Measurements from ENCODE around the gene DOK6.

Gene DOK6

GRCh38 chr18:69664399-69664798 is 263.7 kb downstream of the DOK6 start:
- no peak overlapping the region for H3K14ac ChIP-seq (ENCODE audit: low read length)
- DNase-seq, result no peak
- WGBS (ENCODE audit: extremely low coverage, insufficient coverage, insufficient read length), result no CpG with 5 or more reads among the region's 3 CpGs
- H2BK120ac ChIP-seq (ENCODE audit: insufficient read depth, low read length, poor library complexity), result no peak overlapping the region
- no peak overlapping the region for H2AFZ ChIP-seq (ENCODE audit: insufficient read depth, low read length, poor library complexity)
- H3K9ac ChIP-seq (ENCODE audit: low read length), result no peak overlapping the region
- H3K79me2 ChIP-seq (ENCODE audit: control insufficient read depth, insufficient read depth, low read length, poor library complexity), result no peaks in the 10 kb centered on the region
- H3K9me3 ChIP-seq (ENCODE audit: insufficient read depth, low read depth, low read length), result no peaks in the 10 kb centered on the region
- H3K36me3 ChIP-seq (ENCODE audit: control insufficient read depth in 1 of 2, insufficient read depth in 2 of 2, low read length in 2 of 2), result no peaks in the 10 kb centered on the region
- no peak overlapping the region for H3K4me2 ChIP-seq (ENCODE audit: low read length)
- no peak overlapping the region for H2AK5ac ChIP-seq (ENCODE audit: low read length)
- no peaks in the 10 kb centered on the region for H3K79me1 ChIP-seq (ENCODE audit: low read length)
- no peak overlapping the region for H4K91ac ChIP-seq (ENCODE audit: low read depth, low read length)
- no peak overlapping the region for H4K12ac ChIP-seq (ENCODE audit: low read depth, low read length)
- no peak overlapping the region for H3K23ac ChIP-seq (ENCODE audit: low read length)
- no peak overlapping the region for H3K4ac ChIP-seq (ENCODE audit: low read depth, low read length)
- no peak overlapping the region for H3K18ac ChIP-seq (ENCODE audit: low read length)
- no peaks in the 10 kb centered on the region for H3K27me3 ChIP-seq (ENCODE audit: insufficient read depth, low read length)
- no peak overlapping the region for H4K8ac ChIP-seq (ENCODE audit: low read depth, low read length)
- H2BK5ac ChIP-seq (ENCODE audit: low read depth, low read length, poor library complexity), result no peak overlapping the region
- H2BK12ac ChIP-seq (ENCODE audit: low read length), result no peak overlapping the region
- no peak overlapping the region for H3K4me3 ChIP-seq (ENCODE audit: low read depth, low read length)
- no peaks in the 10 kb centered on the region for H3K4me1 ChIP-seq (ENCODE audit: control insufficient read depth in 1 of 2, insufficient read depth in 2 of 2, low read length in 2 of 2)
- H3K27ac ChIP-seq (ENCODE audit: low read depth, low read length), result no peak overlapping the region

DNA sequence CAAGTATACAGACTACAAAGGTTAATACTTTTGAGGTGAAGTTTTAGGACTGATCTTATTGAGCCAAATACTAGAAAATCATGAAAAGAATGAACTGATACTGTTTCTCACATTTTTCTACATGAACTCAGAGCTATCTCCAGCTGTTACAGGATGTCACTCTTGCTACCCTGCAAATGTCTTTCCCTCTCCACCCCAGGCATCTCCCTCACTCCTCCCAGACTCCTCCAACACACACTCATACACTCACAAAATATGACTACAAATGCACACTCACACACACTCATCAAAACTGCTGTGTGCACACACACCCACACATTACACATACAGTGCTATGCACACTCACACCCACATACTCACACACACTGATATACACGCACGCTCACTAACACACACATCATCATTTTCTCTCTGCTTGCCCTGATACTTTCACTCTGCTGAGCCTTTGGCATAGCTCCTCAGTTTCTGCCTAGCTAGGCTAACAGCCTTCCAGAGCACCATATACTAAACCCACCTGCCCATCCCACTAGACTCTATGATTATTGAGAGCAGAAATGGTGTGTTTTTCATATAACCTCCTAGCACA is 273.7 kb downstream of the DOK6 start:
- DNase-seq, result no peak
- 100% methylated on average over 2 of the region's 2 CpGs for WGBS (ENCODE audit: extremely low coverage, insufficient coverage, insufficient read length)
- Histone ChIP-seq H3K4me1 (ENCODE audit: control insufficient read depth in 1 of 2, insufficient read depth in 2 of 2, low read length in 2 of 2) (no peaks in the 10 kb centered on the region), H2BK5ac (ENCODE audit: low read depth, low read length, poor library complexity) (no peak overlapping the region), H3K18ac (ENCODE audit: low read length) (no peak overlapping the region), H4K12ac (ENCODE audit: low read depth, low read length) (no peak overlapping the region), H4K91ac (ENCODE audit: low read depth, low read length) (no peak overlapping the region), H3K27me3 (ENCODE audit: insufficient read depth, low read length) (no peaks in the 10 kb centered on the region), H3K79me1 (ENCODE audit: low read length) (no peaks in the 10 kb centered on the region), H3K23ac (ENCODE audit: low read length) (no peak overlapping the region), H2AFZ (ENCODE audit: insufficient read depth, low read length, poor library complexity) (no peak overlapping the region), H3K9me3 (ENCODE audit: insufficient read depth, low read depth, low read length) (no peaks in the 10 kb centered on the region), H2BK120ac (ENCODE audit: insufficient read depth, low read length, poor library complexity) (no peak overlapping the region), H3K4ac (ENCODE audit: low read depth, low read length) (no peak overlapping the region), H2BK12ac (ENCODE audit: low read length) (no peak overlapping the region), H3K27ac (ENCODE audit: low read depth, low read length) (no peak overlapping the region), H3K14ac (ENCODE audit: low read length) (no peak overlapping the region), H4K8ac (ENCODE audit: low read depth, low read length) (no peak overlapping the region), H3K79me2 (ENCODE audit: control insufficient read depth, insufficient read depth, low read length, poor library complexity) (no peaks in the 10 kb centered on the region), H2AK5ac (ENCODE audit: low read length) (no peak overlapping the region), H3K9ac (ENCODE audit: low read length) (no peak overlapping the region), H3K4me3 (ENCODE audit: low read depth, low read length) (no peak overlapping the region), H3K4me2 (ENCODE audit: low read length) (no peak overlapping the region), H3K36me3 (ENCODE audit: control insufficient read depth in 1 of 2, insufficient read depth in 2 of 2, low read length in 2 of 2) (no peaks in the 10 kb centered on the region)

GRCh38 chr18:69674966-69675365 is 274.3 kb downstream of the DOK6 start:
- Histone ChIP-seq H2AFZ (ENCODE audit: insufficient read depth, low read length, poor library complexity) (no peak overlapping the region), H3K27me3 (ENCODE audit: insufficient read depth, low read length) (no peaks in the 10 kb centered on the region), H3K23ac (ENCODE audit: low read length) (no peak overlapping the region), H4K12ac (ENCODE audit: low read depth, low read length) (no peak overlapping the region), H3K79me2 (ENCODE audit: control insufficient read depth, insufficient read depth, low read length, poor library complexity) (no peaks in the 10 kb centered on the region), H3K9me3 (ENCODE audit: insufficient read depth, low read depth, low read length) (no peaks in the 10 kb centered on the region), H3K27ac (ENCODE audit: low read depth, low read length) (no peak overlapping the region), H2AK5ac (ENCODE audit: low read length) (no peak overlapping the region), H3K4me1 (ENCODE audit: control insufficient read depth in 1 of 2, insufficient read depth in 2 of 2, low read length in 2 of 2) (no peaks in the 10 kb centered on the region), H3K4me3 (ENCODE audit: low read depth, low read length) (no peak overlapping the region), H4K91ac (ENCODE audit: low read depth, low read length) (no peak overlapping the region), H3K4me2 (ENCODE audit: low read length) (no peak overlapping the region), H2BK5ac (ENCODE audit: low read depth, low read length, poor library complexity) (no peak overlapping the region), H3K79me1 (ENCODE audit: low read length) (no peaks in the 10 kb centered on the region), H3K18ac (ENCODE audit: low read length) (no peak overlapping the region), H4K8ac (ENCODE audit: low read depth, low read length) (no peak overlapping the region), H3K36me3 (ENCODE audit: control insufficient read depth in 1 of 2, insufficient read depth in 2 of 2, low read length in 2 of 2) (no peaks in the 10 kb centered on the region), H3K4ac (ENCODE audit: low read depth, low read length) (no peak overlapping the region), H2BK12ac (ENCODE audit: low read length) (no peak overlapping the region), H3K14ac (ENCODE audit: low read length) (no peak overlapping the region), H2BK120ac (ENCODE audit: insufficient read depth, low read length, poor library complexity) (no peak overlapping the region), H3K9ac (ENCODE audit: low read length) (no peak overlapping the region)
- DNase-seq, result no peak
- no CpG with 5 or more reads among the region's 2 CpGs for WGBS (ENCODE audit: extremely low coverage, insufficient coverage, insufficient read length)

- Histone ChIP-seq H2BK12ac (ENCODE audit: low read length) (no peak overlapping the region), H3K9ac (ENCODE audit: low read length) (no peak overlapping the region)
- no CpG with 5 or more reads among the region's 6 CpGs for WGBS (ENCODE audit: extremely low coverage, insufficient coverage, insufficient read length)
Measured at GRCh38 chr18:69677595-69677994, 276.9 kb downstream of the DOK6 start.

More at GRCh38 chr18:69677595-69677994, 276.9 kb downstream of the DOK6 start:
- no peaks in the 10 kb centered on the region for H3K4me1 ChIP-seq (ENCODE audit: control insufficient read depth in 1 of 2, insufficient read depth in 2 of 2, low read length in 2 of 2)
- no peaks in the 10 kb centered on the region for H3K79me2 ChIP-seq (ENCODE audit: control insufficient read depth, insufficient read depth, low read length, poor library complexity)
- no peaks in the 10 kb centered on the region for H3K9me3 ChIP-seq (ENCODE audit: insufficient read depth, low read depth, low read length)
- DNase-seq, result no peak
- no peaks in the 10 kb centered on the region for H3K36me3 ChIP-seq (ENCODE audit: control insufficient read depth in 1 of 2, insufficient read depth in 2 of 2, low read length in 2 of 2)
- no peak overlapping the region for H2BK5ac ChIP-seq (ENCODE audit: low read depth, low read length, poor library complexity)
- H2BK120ac ChIP-seq (ENCODE audit: insufficient read depth, low read length, poor library complexity), result no peak overlapping the region
- H4K91ac ChIP-seq (ENCODE audit: low read depth, low read length), result no peak overlapping the region
- H2AK5ac ChIP-seq (ENCODE audit: low read length), result no peak overlapping the region
- no peaks in the 10 kb centered on the region for H3K79me1 ChIP-seq (ENCODE audit: low read length)
- no peaks in the 10 kb centered on the region for H3K27me3 ChIP-seq (ENCODE audit: insufficient read depth, low read length)
- no peak overlapping the region for H4K8ac ChIP-seq (ENCODE audit: low read depth, low read length)
- no peak overlapping the region for H3K18ac ChIP-seq (ENCODE audit: low read length)
- no peak overlapping the region for H3K4me3 ChIP-seq (ENCODE audit: low read depth, low read length)
- H2AFZ ChIP-seq (ENCODE audit: insufficient read depth, low read length, poor library complexity), result no peak overlapping the region
- H3K27ac ChIP-seq (ENCODE audit: low read depth, low read length), result no peak overlapping the region
- H3K23ac ChIP-seq (ENCODE audit: low read length), result no peak overlapping the region
- no peak overlapping the region for H3K4me2 ChIP-seq (ENCODE audit: low read length)
- H4K12ac ChIP-seq (ENCODE audit: low read depth, low read length), result no peak overlapping the region
- no peak overlapping the region for H3K4ac ChIP-seq (ENCODE audit: low read depth, low read length)
- H3K14ac ChIP-seq (ENCODE audit: low read length), result no peak overlapping the region
